ENCODE data around the gene IMPG1.

GRCh38 chr6:75934643-75935472 is 137.6 kb downstream of the IMPG1 start:
- TF ChIP-seq POLR2A (IDR thresholded peaks at IDR 0.05) (no peak), CTCF (IDR thresholded peaks at IDR 0.05) (peak; percentile 29 to 75 (median 46))

Data from thyroid gland (tissue), 4 donors.